Cardiac muscle cell (in vitro differentiated cells and primary cell): ENCODE results near the gene MUC6. TPM values are rescaled to one million over a fixed set of nuclear protein-coding genes. Genes with fewer than 3 reads are reported as not detected.

Experiments used
- DNase-seq, 2 donors: peaks; one replicate each; pipeline versions ENCODE4 v3.0.0 to v3.0.0-alpha.2; 2010 to 2017; ENCODE audit warnings: low read depth in 1 of 2, low spot score in 1 of 2
- H3K27ac ChIP-seq: fragments of 200-600 bp; sonication (generic); 2 replicates; pipeline ENCODE4 v1.5.1; 2016
- H3K27me3 ChIP-seq: fragments of 200-600 bp; sonication (generic); 2 replicates; pipeline ENCODE4 v1.6.0; 2016; ENCODE audit warnings: control low read depth
- H3K36me3 ChIP-seq: fragments of 200-600 bp; sonication (generic); 2 replicates; pipeline ENCODE4 v1.5.1; 2016; ENCODE audit warnings: control low read depth
- H3K4me1 ChIP-seq: fragments of 200-600 bp; sonication (generic); 2 replicates; pipeline ENCODE4 v1.8.1; 2017; ENCODE audit warnings: low read depth, mild to moderate bottlenecking, mixed run types
- H3K4me3 ChIP-seq: fragments of 200-600 bp; sonication (generic); 2 replicates; pipeline ENCODE4 v1.5.1; 2016; ENCODE audit warnings: mild to moderate bottlenecking
- H3K9me3 ChIP-seq: fragments of 200-600 bp; sonication (generic); 2 replicates; pipeline ENCODE4 v1.5.1; 2017; ENCODE audit warnings: low read depth, mild to moderate bottlenecking, control low read depth
- CTCF ChIP-seq: IDR thresholded peaks from 2 replicates; pipeline ENCODE4 v1.5.1; 2012; ENCODE audit warnings: low read depth, mild to moderate bottlenecking, low read length
- polyA plus RNA-seq: library from polyadenylated mRNA; unstranded; fragments of >200 nt; fragmentation: Nextera tagmentation; extraction: Ambion mirVana; gene quantifications from 2 replicates; pipeline ENCODE4 v1.2.1, GENCODE V29; 2016
- total RNA-seq: library from RNA; depleted of rRNA; stranded (reverse); fragments of >200 nt; gene quantifications from 2 replicates; pipeline ENCODE4 v1.2.3, GENCODE V29; 2016

The MUC6 gene
- total and polyA plus RNA-seq, 2 experiments from 2014 or later = not detected

- peak; percentile 70 to 72 for DNase-seq
- H3K9me3 ChIP-seq = no peaks in the 10 kb centered on the region
- H3K4me1 ChIP-seq = no peaks in the 10 kb centered on the region
- TF ChIP-seq CTCF = peak; percentile 87
- no peak overlapping the region for H3K27ac ChIP-seq
- no peak overlapping the region for H3K4me3 ChIP-seq
- no peaks in the 10 kb centered on the region for H3K36me3 ChIP-seq
- H3K27me3 ChIP-seq = no peaks in the 10 kb centered on the region
Observed at GRCh38 chr11:1050581-1051355, 14.2 kb upstream of the MUC6 start.

DNA sequence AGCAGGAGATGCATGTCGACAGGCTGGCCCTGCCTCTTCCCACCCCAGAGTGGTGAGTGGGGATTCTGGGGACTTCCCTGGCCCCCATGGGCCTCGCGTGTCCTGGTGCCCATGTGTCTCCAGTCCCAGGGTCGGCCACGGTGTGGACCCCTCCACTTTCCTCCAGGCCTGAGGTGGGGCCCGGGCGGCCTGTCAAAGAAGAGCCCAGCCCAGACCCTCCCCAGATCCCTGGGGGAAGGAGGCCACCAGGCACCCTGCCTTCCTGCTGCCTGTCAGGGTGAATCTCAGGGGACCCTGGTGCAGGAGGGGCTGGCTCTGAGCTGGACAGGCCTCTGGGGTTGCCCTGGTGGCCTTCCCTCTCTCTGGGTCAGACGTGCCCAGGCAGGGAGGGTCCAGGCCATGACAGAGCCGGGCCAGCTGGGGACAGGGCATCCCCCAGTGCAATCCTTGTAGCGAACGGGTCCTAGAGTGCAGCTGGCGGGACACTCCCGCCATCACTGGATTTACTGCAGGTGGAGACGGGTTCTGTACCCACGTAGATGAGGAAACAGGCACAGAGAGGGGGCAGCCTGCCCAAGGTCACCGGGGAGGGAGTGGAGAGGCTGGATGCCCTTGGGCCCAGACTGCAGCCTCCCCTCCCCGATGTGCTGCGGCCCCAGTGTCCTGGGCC is 13.5 kb upstream of the MUC6 start:
- H3K4me1 ChIP-seq = no peaks in the 10 kb centered on the region
- TF ChIP-seq CTCF = no peak
- no peak overlapping the region for H3K27ac ChIP-seq
- no peaks in the 10 kb centered on the region for H3K27me3 ChIP-seq
- no peak overlapping the region for H3K4me3 ChIP-seq
- H3K9me3 ChIP-seq = no peaks in the 10 kb centered on the region
- H3K36me3 ChIP-seq = no peaks in the 10 kb centered on the region
- no peak for DNase-seq

DNA sequence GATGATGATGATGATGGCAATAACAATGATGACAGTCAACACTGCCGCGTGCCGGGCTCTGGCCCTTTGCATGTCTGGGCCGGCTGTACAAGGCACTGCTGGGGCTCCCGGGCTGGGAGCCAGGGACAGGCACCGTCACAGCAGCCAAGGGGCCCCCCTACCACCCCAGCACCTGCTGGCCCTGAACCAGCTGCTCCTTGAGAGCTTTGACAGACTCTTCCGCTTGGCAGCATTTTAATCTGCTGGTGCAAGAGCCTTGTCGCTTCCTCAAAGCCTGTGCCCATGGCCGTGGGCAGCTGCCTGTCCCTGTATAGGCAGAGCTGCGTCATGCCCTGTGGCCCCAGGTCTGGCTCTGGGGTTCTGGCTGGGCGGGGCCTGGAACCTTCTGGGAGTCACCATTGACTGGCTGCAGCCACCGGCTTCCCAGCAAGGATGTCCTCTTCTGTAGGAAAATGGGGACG is 12.9 kb upstream of the MUC6 start:
- Histone ChIP-seq H3K4me3 (no peak overlapping the region), H3K27me3 (no peaks in the 10 kb centered on the region), H3K9me3 (no peaks in the 10 kb centered on the region), H3K36me3 (no peaks in the 10 kb centered on the region), H3K27ac (no peak overlapping the region), H3K4me1 (no peaks in the 10 kb centered on the region)
- no peak for TF ChIP-seq CTCF
- DNase-seq = no peak

DNA sequence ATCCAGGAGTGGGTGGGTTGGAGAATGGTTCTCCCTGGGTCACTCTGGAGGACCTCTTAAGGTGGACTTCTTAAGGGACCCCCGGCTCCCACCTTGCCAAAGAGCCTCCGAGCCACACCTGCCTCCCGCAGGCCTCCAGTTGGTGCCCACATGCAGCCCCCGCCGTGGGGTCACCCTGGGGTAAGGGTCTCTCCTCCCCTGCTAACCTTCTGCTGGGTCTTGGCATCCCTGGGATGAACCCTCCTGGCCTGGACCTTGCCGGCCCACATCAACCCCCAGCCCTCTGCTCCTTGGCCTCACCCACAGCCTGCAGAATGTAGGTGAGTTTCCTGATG is 12.5 kb upstream of the MUC6 start:
- H3K27ac ChIP-seq = no peak overlapping the region
- no peaks in the 10 kb centered on the region for H3K36me3 ChIP-seq
- no peaks in the 10 kb centered on the region for H3K4me1 ChIP-seq
- TF ChIP-seq CTCF = no peak
- no peak overlapping the region for H3K4me3 ChIP-seq
- H3K27me3 ChIP-seq = no peaks in the 10 kb centered on the region
- H3K9me3 ChIP-seq = no peaks in the 10 kb centered on the region
- DNase-seq = no peak

DNA sequence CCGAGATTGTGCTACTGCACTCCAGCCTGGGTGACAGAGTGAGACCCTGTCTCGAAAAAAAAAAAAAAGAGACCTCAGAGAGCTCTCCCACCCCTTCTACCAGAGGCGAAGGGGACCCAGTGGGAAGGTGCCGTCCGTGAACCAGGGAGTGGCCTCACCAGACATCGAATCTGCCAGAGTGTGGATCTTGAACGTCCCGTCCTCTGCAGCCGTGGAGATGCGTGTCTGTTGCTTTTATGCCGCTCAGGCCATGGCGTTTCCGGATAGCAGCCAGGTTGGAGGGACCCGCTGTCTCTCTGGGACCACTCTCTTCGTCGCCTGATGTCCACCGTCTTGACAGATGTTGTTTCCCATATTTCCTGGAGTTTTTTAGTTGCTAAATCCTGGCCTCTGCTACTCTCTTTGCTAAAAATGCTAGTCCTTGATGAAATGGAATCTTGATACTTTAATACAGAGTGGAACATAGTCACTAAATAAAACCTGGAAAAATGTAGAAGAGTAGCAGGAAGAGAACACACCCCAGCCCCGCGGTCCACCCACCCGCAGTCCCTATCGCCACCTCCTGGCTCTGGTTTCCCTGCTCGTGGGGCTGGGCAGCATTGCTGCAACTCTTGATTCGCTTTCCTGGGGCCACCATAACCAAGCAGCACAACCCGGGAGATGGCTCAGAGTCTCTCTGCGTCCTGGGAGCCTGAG is 12.0 kb upstream of the MUC6 start:
- no peak for TF ChIP-seq CTCF
- Histone ChIP-seq H3K27me3 (no peaks in the 10 kb centered on the region), H3K36me3 (no peaks in the 10 kb centered on the region), H3K4me1 (no peaks in the 10 kb centered on the region), H3K9me3 (no peaks in the 10 kb centered on the region), H3K27ac (no peak overlapping the region), H3K4me3 (no peak overlapping the region)
- DNase-seq = no peak
